ENCODE data around the gene GJB5.

GJB5 gene

DNA sequence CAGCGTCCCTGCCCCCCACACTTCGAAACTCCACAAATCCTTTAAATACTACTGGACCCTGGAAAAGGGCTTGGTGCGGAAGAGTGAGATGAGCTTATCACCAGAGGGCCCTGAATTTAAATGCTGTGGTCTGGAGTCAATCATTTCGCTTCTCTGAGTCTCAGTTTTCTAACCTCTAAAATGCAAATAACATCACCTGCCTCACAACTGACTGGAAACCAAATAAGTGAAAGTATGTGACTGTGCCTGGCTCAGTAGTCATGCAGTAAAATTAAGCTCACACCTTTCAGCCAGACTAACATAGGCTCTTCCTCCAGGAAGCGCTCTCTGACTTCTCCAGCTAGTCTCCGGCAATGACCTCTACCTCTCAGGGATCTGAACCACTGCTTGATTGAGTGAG, 42.1 kb downstream of the GJB5 start:
- DNase-seq, result no peak

DNA sequence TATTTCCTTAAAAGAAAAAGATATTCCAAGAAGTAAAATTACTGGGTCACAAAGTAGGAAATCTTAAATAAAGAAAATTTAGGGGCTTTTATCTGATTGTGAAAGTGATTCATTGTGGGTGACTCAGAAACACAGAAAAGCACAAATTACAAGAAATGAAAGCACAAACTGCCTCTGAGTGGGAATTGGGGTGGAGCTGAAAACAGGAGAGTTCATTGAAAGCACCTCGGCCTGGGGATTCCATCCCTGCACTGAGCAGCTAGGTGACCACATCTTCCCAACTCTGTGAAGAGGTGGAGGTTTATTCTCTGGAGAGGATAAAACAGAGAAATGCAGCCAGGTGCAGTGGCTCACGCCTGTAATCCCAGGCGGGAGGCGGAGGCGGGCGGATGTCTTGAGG, 45.4 kb downstream of the GJB5 start:
- no peak for DNase-seq

DNA sequence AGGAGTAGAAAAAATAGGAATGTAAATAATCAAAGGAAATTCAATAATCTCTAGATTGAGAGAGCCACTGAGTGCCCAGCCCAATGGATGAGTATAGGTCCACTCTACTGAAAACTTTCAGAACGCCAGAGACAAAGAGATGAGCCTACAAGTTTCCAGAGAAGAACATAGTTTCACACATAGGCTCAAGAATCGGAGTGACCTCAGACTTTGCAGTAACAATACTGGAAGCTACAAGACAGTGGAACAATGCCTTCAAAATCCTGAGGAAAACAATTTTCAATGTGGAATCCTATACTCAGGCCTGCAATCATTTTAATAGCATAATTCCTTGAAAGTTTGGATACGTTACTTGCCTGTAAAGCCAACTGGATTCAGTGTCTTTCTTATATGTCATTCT, 48.9 kb downstream of the GJB5 start:
- no peak for DNase-seq

DNA sequence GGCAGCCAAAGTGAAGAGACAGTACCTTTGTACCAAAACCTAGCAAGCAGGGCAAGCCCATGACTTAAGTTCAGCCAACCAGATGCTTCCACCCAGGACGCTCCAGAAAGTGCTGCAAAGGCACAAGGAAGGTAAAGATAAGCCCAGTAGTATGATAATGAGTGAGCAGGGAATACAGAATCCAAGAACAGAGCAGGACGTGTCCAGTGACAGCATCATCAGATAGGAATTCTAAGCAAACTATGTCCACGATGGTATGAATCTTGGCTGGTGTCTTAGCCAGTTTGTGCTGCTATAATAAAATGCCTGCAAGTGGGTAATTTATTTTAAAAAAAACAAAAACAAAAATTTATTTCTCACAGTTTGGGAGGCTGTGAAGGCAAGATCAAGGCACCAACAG, 51.5 kb downstream of the GJB5 start:
- no peak for DNase-seq

Data from CD4-positive, alpha-beta T cell treated with Interferon gamma for 1 hour (primary cell).